GM12892 (cell line): ENCODE results near the gene ST6GAL1.

Experiments
- POLR2A ChIP-seq: IDR thresholded peaks from 2 replicates; pipeline ENCODE4 v1.6.1; 2011; ENCODE audit warnings: low read depth, low read length, control low read depth
- POLR2AphosphoS5 ChIP-seq: IDR thresholded peaks from 2 replicates; pipeline ENCODE4 v1.6.1; 2011; ENCODE audit warnings: low read depth, low read length, control low read depth
- TAF1 ChIP-seq: IDR thresholded peaks from 2 replicates; pipeline ENCODE4 v1.6.1; 2011; ENCODE audit warnings: low read depth, mild to moderate bottlenecking, control low read depth, low read length, borderline replicate concordance

DNA sequence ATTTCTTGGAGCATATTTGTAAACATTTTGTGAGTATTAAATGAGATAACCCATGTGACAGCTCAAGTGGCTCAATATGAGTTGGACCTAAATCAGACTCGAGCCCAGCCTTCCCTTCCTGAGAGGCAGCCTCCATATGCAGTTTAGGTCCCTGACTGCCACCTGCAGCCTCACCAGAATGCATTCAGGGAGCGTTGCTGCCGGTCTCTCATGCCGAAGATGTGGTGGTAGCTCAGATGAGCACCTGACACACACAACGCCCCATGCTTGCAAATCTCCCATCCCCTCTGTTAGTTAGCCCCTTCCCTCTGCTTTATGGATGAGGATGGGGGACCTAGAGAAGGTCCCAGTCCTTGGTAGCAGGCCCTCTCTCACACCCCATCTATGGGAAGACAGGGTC is 9.2 kb downstream of the ST6GAL1 start:
- TF ChIP-seq POLR2A, result no peak
- no peak for TF ChIP-seq TAF1
- TF ChIP-seq POLR2AphosphoS5, result no peak
